ENCODE measurements around the gene IL23R. TPM values are rescaled to one million over a fixed set of nuclear protein-coding genes. Genes with fewer than 3 reads are reported as not detected.
"Not testable (repeated sequence)": the region's sequence is repeated elsewhere in the genome, so short reads cannot be mapped to it uniquely, and the experiment has no call there.

The IL23R gene
- total and polyA plus RNA-seq, 2 of the 13 experiments (the other 11 are each of a cell fraction or from before 2014, with no cell fraction given): not detected

GRCh38 chr1:67140460-67140859 is 25.8 kb upstream of the IL23R start:
- no peak overlapping the region for H3K4me2 ChIP-seq (ENCODE audit: low read depth, low read length)
- no peak overlapping the region for H3K9ac ChIP-seq (ENCODE audit: insufficient read depth, low read depth, low read length)
- H3K4me3 ChIP-seq (replicated peaks in 1 of 3; ENCODE audit: insufficient read depth in 1 of 3, low read depth in 2 of 3, low read length in 3 of 3): no peak overlapping the region
- H3K27ac ChIP-seq (ENCODE audit: extremely low read length, insufficient read depth, low read length): no peak overlapping the region
- FAIRE-seq (no peak), ATAC-seq (no peak), DNase-seq (ENCODE audit: low spot score) (no peak)
- ChIA-PET POLR2A (no interaction called here), CTCF (ENCODE audit: low intra/inter-chr PET ratio, low total read pairs) (no interaction called here)
- WGBS (ENCODE audit: low lambda C conversion rate): 53% methylated on average over 2 of the region's 2 CpGs
- H3K79me2 ChIP-seq (ENCODE audit: insufficient read depth, low read length): no peaks in the 10 kb centered on the region
- no TSS peak for BruUV-seq (replicated peaks)
- no peaks in the 10 kb centered on the region for H3K27me3 ChIP-seq (ENCODE audit: control insufficient read depth in 1 of 2, insufficient read depth in 2 of 2, low read length in 2 of 2)
- in situ Hi-C loops (cut with HindIII; ENCODE audit: extremely low pct_ligation_motif_present, low pct_unique_long_range_greater_than_20kb) (loop anchor here (10.0 kb wide), 1 partner anchor 376 kb away; no protein-coding TSS in a partner anchor), intact Hi-C loops (cut with micrococcal nuclease; ENCODE audit: unreplicated experiment) (loop anchor here (10.0 kb wide), 1 partner anchor 206 kb away; no protein-coding TSS in a partner anchor)
- H4K20me1 ChIP-seq (ENCODE audit: insufficient read depth, low read length): no peaks in the 10 kb centered on the region
- peak in 1 of 2 experiments; percentile 32; a peak in 1 of 4 replicates for TF ChIP-seq MAFK (conservative IDR thresholded peaks at IDR 0.05 in 1 of 2, IDR thresholded peaks at IDR 0.05 in 1 of 2; ENCODE audit: low read length in 2 of 2)
- no peak for TF ChIP-seq ZNF652 (CRISPR knock-in tag; IDR thresholded peaks at IDR 0.05; ENCODE audit: borderline replicate concordance, low read depth)
- TF ChIP-seq RERE (CRISPR knock-in tag; IDR thresholded peaks at IDR 0.05; ENCODE audit: low read depth): no peak
- TF ChIP-seq TCF7 (IDR thresholded peaks at IDR 0.05; ENCODE audit: low read depth): no peak
- no peak overlapping the region for H2AFZ ChIP-seq (ENCODE audit: low read length)
- no peaks in the 10 kb centered on the region for H3K9me3 ChIP-seq (ENCODE audit: low read length)
- no peaks in the 10 kb centered on the region for H3K36me3 ChIP-seq (replicated peaks in 1 of 2; ENCODE audit: control insufficient read depth in 1 of 2, insufficient read depth in 2 of 2, low read length in 2 of 2)
- peaks cover 19% of the 10 kb centered on the region for H3K4me1 ChIP-seq (ENCODE audit: insufficient read depth, low read length)

- intact Hi-C loops (cut with micrococcal nuclease; ENCODE audit: unreplicated experiment): loop anchor here (10.0 kb wide), 1 partner anchor 207 kb away; no protein-coding TSS in a partner anchor
Observed at GRCh38 chr1:67141832-67142231, 24.4 kb upstream of the IL23R start.

More at GRCh38 chr1:67141832-67142231, 24.4 kb upstream of the IL23R start:
- H3K9me3 ChIP-seq (ENCODE audit: low read length); DNase-seq (ENCODE audit: low spot score); H3K4me3 ChIP-seq (replicated peaks in 1 of 3; ENCODE audit: insufficient read depth in 1 of 3, low read depth in 2 of 3, low read length in 3 of 3); FAIRE-seq; POLR2A ChIA-PET; H3K9ac ChIP-seq (ENCODE audit: insufficient read depth, low read depth, low read length); H3K36me3 ChIP-seq (replicated peaks in 1 of 2; ENCODE audit: control insufficient read depth in 1 of 2, insufficient read depth in 2 of 2, low read length in 2 of 2); H3K79me2 ChIP-seq (ENCODE audit: insufficient read depth, low read length); H4K20me1 ChIP-seq (ENCODE audit: insufficient read depth, low read length); ATAC-seq; H3K27me3 ChIP-seq (ENCODE audit: control insufficient read depth in 1 of 2, insufficient read depth in 2 of 2, low read length in 2 of 2); H3K27ac ChIP-seq (ENCODE audit: extremely low read length, insufficient read depth, low read length); CTCF ChIA-PET (ENCODE audit: low intra/inter-chr PET ratio, low total read pairs); H3K4me2 ChIP-seq (ENCODE audit: low read depth, low read length); BruUV-seq (replicated peaks); H2AFZ ChIP-seq (ENCODE audit: low read length): not testable (repeated sequence)
- in situ Hi-C loops (cut with HindIII; ENCODE audit: extremely low pct_ligation_motif_present, low pct_unique_long_range_greater_than_20kb): loop anchor here (10.0 kb wide), 1 partner anchor 377 kb away; no protein-coding TSS in a partner anchor
- WGBS (ENCODE audit: low lambda C conversion rate): 54% methylated on average over 3 of the region's 3 CpGs
- H3K4me1 ChIP-seq (ENCODE audit: insufficient read depth, low read length): peaks cover 19% of the 10 kb centered on the region
